SKM-1 treated with dmso at 0.1 percent for 144 hours (cell line): ENCODE results near the gene CHAF1B.
"Not testable (repeated sequence)": the region's sequence is repeated elsewhere in the genome, so short reads cannot be mapped to it uniquely, and the experiment has no call there.

Experiments
- DNase-seq: peaks from one replicate; lab custom pipeline; 2025; ENCODE audit not compliant: unreplicated experiment; lab: John Stamatoyannopoulos, UW

Gene CHAF1B

DNA sequence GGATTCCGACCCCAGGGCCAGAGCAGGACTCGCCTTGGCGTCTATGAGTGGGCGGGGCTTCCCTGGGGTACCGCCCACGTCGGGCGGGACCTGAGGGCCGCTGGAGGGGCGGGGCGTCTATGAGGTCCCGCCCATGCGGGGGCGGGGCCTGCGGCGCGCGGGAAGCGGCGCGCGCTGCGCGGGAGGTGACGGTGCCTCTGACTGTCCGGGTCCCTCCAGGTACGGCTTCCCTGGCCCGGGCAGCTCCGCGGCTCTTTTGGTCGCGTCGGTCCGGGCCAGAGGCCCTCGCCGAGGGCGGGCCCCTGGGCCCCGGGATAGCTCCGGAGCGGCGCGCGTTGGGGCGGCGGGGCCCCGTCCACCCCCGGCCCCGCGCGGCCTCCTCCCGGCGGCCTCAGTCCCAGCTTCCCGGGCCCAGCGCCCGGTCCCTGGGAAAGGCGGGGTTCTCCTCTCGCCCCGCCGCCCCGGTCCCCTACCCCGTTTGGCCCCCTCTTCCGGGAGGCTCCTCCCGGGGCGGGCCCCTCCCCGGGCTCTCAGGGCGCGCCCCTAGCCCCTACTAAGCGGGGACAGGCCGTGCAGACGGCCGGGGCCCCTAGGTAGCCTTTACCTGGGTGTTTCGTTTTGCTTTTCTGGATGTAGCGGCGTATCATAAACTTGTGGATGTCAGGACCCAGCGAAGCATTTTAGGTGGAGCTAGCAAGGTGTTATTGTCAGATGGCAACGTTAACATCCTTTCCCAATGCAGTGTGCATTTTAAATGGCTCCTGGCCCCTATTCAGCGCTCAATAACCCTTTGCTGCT is at the start of gene CHAF1B:
TSS of gene CHAF1B (plus strand) at position 160 of the 798 bp plus-strand sequence. CDS start 745 bp downstream, outside the sequence.
- DNase-seq, result peak; percentile 52

DNA sequence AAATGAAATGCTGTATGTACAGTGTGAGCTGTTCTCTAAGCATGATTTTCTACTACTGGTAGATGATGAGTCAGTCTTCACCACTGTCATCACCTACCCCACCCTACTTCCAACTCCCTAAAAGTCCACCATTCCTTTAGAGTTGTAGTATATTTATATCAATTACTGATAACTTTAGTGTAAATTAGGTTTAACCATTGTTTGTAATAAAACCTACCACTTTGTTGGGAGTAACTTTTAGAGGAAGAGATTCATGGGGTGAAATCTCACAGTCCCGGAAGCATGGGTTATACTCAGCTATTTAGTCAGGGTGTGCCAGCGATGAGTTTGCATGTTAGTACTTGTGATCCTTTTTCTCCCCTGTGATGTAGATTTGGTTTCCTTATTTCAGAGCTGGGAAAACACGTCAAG is 48.1 kb upstream of the CHAF1B start:
- DNase-seq, result no peak

DNA sequence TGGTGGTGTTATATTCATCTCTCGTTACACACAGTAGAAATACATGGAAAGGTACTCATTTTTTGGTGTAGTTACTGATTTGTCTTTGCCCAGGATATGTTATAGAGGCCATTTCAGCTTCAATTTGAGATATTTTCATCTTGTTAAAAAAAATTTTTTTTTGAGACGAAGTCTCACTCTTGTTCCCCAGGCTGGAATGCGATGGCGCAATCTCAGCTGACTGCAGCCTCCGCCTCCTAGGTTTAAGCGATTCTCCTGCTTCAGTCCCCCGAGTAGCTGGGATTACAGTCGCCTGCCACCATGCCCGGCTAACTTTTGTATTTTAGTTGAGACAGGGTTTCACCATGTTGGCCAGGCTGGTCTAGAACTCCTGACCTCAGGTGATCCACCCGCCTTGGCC is 46.2 kb upstream of the CHAF1B start:
- no peak for DNase-seq

DNA sequence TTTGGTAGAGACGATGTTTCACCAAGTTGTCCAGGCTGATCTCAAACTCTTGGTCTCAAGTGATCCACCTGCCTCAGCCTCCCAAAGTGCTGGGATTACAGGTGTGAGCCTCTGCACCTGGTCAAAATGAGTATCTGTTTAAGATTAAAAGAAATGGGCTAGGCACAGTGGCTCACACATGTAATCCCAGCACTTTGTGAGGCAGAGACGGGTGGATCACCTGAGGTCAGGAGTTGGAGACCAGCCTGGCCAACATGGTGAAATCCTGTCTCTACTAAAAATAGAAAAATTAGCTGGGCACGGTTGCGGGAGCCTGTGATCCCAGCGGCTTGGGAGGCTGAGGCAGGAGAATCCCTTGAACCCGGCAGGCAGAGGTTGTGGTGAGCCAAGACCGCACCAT is 42.6 kb upstream of the CHAF1B start:
- not testable (repeated sequence) for DNase-seq

DNA sequence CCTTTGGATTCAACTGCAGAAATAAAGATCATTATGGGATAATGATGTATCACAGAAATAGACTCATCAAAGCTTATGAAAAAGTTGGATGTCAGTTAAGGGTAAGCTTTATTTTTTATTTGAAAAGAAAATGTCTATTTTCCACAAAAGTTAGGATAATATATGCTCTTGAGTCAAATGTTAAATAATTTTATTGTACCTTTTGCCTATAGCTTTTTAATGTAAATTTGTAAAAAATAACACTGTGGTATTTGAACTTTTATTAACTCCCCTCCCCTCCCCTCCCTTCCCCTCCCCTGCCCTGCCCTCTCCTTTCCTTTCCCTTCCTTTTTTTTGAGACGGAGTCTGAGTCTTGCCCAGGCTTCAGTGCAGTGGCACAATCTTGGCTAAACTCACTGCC is 40.3 kb upstream of the CHAF1B start:
- DNase-seq, result no peak

DNA sequence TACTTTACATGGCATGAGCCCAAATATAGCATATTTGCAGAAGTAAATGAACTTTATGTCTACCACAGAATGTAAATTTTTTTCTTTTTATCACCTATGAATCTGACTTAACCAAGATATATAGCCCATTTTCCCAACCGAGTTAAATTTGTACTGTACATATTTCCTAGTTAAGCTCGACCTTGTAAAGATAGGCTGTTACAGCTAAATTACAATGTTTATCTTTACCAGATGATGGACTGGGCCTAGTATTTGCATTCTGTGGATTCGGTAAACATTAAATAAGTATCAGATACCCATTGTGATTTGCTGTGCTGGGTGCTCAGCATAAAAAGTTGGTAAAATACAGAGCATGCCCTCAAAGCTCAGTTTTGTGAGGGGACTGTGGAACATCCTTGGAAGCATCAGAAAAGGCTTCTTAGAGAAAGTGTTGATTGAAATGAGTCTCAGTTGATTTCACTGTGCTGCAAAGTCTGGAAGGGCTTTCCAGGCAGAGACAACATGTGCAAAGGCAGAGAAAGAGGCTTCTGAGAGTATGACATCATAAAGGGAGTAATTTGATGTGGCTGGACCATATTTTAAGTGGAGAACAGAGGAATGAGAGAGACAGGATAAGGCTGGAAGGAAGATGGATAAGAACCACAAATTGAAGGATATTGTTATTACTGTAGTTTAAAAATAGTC is 37.8 kb upstream of the CHAF1B start:
- no peak for DNase-seq

DNA sequence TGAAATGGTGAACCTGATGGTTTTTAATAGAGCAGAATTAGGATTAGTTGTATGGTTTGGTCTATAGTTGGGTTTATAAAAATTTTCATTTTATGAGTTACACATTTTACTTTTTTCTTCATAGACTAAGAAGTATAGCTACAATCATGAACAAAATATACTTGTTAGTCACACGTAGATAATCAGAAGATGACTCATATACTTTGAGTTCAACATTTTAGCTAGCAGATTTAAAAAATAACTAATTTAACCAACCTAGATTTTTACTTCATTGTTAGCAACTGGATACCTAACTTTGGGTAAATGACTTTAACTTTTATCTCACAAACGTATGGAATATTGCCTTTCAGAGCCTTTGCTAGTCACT is 37.2 kb upstream of the CHAF1B start:
- no peak for DNase-seq

DNA sequence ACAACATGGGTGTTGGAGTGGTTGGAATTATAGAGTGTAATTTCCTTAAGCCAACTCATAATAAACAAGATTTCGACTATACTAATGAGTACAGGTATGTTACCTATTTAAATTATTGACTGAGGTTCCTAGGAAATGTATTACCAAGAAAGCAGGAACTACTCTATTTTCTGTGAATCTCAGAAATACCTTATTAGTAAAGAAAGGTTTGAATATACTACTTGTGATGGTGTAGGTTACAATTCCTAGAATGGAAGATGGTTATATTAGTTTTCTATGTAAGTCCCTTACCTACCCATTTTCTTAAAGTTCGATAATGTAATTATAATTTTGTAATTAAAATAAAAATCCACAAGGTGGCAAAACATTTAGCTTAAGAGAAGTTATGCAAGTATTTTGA is 35.9 kb upstream of the CHAF1B start:
- DNase-seq, result no peak

DNA sequence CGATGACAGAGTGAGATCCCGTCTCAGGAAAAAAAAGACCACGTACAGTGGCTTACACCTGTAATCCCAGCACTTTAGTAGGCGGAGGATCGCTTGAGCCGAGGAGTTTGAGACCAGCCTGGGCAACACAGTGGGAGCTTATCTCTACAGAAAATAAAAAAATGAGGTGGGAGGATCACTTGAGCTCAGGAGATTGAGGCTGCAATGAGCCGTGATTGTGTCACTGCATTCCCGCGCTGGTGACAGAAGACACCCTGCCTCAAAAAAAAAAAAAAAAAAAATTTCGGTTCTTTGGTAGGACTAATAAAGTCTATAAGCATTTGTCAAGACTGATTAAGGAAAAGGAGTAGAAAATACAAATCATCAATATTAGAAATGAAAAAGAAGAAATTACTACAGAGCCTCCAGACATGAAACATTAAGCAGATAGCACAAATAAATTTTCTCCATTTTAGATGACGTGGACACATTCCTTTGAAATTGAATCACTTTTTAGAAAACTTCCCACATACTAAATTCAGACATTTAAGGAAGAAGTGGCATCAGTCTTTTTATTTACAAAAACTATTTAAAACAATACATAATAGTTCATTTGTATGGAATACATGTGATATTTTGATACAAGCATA is 34.8 kb upstream of the CHAF1B start:
- DNase-seq, result no peak

DNA sequence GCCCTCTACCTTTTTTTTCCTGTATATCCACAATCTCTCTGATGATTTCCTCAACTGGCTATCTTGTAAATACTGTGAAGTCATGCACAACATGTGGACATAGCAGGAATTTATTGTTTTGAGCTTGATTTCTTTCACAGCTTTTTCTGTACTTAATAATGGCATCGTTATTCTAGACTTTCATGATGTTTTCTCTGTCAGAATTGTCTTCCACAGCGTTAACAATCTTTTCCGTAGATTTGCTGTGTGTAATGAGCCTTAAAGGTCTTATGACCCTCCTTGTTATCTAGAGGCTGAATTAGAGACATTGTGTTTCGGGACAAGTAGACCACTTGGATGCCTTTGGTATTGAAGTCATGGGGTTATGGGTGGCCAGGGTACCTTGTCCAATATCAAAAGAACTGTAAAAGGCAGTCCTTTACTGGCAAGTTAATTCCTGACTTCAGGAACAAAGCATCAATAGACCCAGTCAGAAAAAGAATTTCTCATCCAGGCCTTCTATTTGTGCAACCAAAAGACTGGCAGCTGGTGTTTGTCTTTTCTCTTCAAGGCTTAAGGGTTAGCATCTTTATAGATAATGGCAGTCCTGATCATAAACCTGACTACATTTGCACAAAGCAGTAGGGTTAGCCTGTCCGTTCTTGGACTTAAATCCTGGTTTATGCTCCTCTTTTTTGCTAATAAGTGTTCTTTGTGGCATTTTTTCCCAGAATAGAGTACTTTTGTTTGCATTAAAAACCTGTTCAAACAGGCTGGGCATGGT is 30.1 kb upstream of the CHAF1B start:
- no peak for DNase-seq

DNA sequence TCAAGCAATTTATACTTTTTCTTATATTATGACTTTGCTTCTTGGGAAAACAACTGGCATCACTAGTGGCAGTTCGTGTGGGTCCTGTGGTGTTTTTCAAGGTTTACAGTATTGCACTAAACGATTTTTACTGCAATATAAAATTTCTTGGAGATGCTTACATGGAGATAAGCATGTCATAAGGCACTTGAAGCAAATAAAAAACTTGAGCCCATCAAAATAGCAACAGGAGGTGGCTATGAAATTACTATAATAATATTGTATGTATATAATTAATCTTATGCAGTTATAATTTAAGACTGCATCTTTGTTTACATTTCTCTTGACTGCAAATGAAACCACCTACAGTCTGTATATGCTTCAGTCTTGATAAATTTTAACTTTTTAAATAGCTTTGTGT is 29.3 kb upstream of the CHAF1B start:
- no peak for DNase-seq

DNA sequence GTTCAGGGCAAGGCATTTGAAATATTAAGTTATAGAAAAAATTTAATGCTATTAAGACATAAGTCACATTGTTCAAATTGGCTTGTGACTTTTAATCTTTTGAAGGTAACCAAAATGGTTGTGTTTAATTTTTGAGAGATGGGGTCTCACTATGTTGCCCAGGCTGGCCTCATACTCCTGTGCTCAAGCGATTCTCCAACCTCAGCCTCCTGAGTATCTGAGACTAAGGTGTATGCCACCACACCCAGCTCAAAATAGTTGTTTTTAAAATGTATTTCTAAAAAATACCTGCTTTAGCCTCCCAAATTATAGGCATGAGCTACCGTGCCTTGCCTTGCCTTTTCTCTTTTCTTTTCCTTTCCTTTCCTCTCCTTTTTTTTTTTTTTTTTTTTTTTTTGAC is 26.0 kb upstream of the CHAF1B start:
- DNase-seq, result no peak

DNA sequence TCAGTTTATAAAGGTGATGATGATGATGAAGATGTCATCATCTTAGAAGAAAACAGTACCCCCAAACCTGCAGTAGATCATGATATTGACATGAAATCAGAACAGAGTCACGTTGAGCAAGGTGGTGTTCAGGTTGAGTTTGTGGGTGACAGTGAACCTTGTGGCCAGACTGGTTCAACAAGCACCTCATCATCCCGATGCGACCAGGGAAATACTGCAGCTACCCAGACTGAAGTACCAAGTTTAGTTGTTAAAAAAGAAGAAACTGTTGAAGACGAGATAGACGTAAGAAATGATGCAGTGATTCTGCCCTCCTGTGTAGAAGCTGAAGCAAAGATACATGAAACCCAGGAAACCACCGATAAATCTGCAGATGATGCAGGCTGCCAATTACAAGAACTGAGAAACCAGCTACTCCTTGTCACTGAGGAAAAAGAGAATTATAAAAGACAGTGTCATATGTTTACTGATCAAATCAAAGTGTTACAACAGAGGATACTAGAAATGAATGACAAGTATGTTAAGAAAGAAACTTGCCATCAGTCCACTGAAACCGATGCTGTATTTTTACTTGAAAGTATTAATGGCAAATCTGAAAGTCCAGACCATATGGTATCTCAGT is 16.0 kb upstream of the CHAF1B start:
- DNase-seq, result no peak

DNA sequence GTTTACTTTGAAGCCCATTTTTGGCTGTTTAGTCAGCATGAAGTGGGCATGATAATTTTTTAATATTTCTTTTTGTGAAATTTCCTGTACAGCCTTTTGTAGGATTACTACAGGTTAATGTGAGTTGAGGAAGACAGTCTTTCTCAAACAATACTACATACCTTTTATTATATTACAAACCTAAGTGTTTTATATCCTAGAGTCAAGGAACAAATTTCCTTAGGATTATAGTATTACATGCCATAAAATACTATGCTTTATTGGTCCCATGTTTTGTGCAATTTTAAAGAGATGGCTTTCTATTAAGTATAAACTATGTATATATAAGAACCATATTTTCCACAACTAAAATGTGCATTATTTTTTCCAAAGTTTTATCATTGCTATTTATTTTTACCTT is 9.2 kb upstream of the CHAF1B start:
- no peak for DNase-seq

DNA sequence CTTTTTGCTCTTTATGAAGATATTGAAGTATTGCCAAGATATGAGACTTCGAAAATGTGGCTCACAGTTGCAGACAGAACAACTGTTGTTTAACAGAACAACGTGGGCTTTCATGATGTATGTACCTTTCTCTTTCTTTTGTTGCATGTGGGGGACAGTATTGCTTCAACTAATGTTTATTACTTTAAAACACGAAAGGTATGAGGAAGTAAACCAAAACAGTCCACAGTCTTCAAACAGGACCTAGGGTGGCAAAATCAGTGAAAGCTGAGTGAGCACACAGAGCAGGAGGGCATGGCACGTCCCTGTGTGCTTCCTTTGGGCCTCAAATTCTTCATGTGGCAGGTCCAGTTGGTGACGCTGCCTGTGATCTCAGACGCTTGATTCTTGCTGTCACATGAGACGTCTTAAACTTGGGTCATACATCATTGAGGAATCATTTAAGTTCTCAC is 7.8 kb upstream of the CHAF1B start:
- no peak for DNase-seq

DNA sequence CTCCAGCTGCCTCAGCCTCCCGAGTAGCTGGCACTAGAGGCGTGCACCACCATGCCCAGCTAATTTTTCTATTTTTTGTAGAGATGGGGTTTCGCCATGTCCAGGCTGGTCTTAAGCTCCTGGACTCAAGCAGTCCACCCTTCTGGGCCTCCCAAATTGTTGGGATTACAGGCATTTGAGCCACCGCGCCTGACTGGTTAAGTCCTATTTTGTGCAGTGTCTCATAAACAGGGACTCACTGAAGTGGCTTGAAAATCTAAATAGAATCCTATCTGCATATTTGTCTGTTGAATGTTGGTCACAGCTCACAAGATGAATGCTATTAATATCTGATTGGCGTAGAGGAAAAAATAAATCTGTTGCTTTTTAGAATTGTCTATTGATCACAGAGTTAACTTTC is 5.9 kb upstream of the CHAF1B start:
- no peak for DNase-seq

DNA sequence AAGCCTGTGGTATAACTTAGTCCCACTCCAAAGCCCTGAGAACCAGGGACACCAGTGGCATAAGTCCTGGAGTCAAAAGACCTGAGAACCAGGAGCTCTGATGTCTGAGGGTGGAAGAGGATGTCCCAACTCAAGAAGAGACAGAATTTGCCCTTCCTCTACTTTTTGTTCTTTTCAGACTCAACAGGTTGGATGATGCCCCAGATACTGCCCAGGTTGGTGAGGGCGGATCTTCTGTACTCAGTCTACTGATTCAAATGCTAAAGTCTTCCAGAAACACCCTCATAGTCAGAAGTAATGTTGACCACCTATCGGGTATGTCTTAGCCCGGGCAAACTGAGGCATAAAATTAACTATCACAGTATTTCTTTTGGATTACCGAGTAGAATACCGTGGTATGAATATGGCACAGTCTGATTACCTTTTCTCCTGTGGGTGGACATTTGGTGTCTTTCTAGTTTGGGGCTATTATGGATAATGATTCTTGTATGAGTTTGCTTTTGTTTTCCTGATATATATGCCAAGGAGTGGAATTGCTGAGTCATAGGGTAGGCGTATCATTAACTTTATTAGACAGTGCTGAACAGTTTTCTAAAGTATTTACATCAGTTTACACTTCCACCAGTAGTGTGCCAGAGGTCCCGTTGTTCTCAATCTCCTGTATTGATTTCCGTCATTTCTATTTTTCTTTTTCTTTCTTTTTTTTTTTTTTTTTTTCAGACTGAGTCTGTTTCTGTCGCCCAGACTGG is 3.2 kb upstream of the CHAF1B start:
- DNase-seq, result no peak

DNA sequence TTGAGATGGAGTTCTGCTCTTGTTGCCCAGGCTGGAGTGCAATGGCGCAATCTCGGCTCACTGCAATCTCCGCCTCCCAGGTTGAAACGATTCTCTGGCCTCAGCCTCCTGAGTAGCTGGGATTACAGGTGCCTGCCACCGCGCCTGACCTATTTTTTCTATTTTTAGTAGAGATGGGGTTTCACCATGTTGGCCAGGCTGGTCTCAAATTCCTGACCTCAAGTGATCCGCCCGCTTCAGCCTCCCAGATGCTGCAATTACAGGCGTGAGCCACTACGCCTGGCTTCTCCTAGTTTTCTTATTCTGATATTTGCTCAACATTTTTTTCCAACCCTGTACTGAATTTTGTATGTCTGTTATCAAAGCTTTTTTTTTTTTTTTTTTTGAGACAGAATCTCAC is 2.5 kb upstream of the CHAF1B start:
- DNase-seq, result not testable (repeated sequence)

DNA sequence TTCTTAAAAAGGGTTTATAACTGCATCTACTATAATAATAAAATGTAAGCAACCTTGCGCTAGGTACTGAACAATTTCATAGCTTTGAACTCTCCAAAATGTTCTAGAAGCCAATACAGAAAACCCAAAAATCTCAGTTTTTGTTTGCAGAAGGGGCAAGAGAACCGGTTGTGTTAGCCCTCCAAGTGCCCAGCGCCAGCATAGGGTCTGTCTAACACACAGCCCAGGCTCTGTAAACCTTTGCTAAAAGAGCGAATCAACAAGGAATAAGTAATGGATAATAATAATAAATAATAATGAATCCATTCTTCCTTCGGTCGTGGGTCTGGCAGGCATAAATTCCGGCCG is 333 bp upstream of the CHAF1B start:
- DNase-seq, result no peak

DNA sequence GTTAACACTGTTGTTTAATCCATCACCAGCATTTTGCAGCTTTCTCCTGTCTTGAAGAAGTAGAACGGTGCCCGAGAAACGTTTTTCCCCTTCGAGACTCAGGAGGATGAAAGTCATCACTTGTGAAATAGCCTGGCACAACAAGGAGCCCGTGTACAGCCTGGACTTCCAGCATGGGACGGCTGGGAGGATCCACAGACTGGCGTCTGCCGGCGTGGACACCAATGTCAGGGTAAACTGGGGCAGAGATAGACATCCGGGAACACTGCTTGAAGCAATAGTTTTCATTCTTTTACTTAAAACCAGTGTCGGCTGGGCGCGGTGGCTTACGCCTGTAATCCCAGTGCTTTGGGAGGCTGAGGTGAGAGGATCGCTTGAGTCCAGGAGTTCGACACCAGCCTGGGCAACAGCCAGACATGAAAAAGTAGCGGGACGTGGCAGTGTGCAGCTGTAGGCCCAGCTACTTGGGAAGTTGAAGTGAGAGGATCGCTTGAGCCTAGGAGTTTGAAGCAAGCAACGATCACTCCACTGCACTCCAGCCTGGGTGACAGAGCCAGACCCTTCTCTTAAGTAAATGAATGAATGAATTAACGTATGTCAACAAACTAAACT is 945 bp downstream of the CHAF1B start:
- no peak for DNase-seq
